Common myeloid progenitor, CD34-positive (primary cell): Measurements from ENCODE around the gene CBY1.

Experiments
- CTCF ChIA-PET: fragments of 350-600 bp; sonication (Branson Sonifier 250); formaldehyde crosslinking; loops from one replicate; lab custom pipeline; 2021; ENCODE audit warnings: antibody characterized with exemption; lab: Charles Lee
- POLR2A ChIA-PET: fragments of 350-600 bp; sonication (Branson Sonifier 250); formaldehyde crosslinking; loops from one replicate; lab custom pipeline; 2021; ENCODE audit warnings: antibody characterized with exemption; lab: Charles Lee
- DNase-seq, 3 donors: peaks; one replicate each; pipeline versions ENCODE4 v3.0.0 to v3.0.0-alpha.2; 2013
- H3K27ac ChIP-seq, 2 experiments: 1 replicate in 1 of 2; 2 replicates in 1 of 2; pipeline ENCODE4 v1.7.0; 2013; ENCODE audit warnings: inconsistent platforms in 2 of 2, low read length in 2 of 2, mild to moderate bottlenecking in 2 of 2, low read depth in 1 of 2, moderate library complexity in 1 of 2; ENCODE audit not compliant: severe bottlenecking in 2 of 2, insufficient read depth in 1 of 2, poor library complexity in 1 of 2
- H3K27me3 ChIP-seq, 5 experiments: replicated peaks in 2 of 5; 1 replicate in 3 of 5; 2 replicates in 2 of 5; pipeline versions ENCODE4 v1.6.1 to v1.7.0; 2013; ENCODE audit warnings: low read length in 4 of 5, mild to moderate bottlenecking in 2 of 5, moderate library complexity in 2 of 5, inconsistent platforms in 1 of 5; ENCODE audit not compliant: insufficient read depth in 5 of 5, control insufficient read depth in 4 of 5
- H3K36me3 ChIP-seq, 4 experiments: 1 replicate in 2 of 4; 2 replicates in 2 of 4; pipeline versions ENCODE4 v1.6.1 to v1.7.0; 2013; ENCODE audit warnings: low read length in 3 of 4, control low read depth in 1 of 4, mild to moderate bottlenecking in 1 of 4; ENCODE audit not compliant: control insufficient read depth in 4 of 4, insufficient read depth in 4 of 4
- H3K4me1 ChIP-seq, 4 experiments: 1 replicate in 3 of 4; 2 replicates in 1 of 4; pipeline versions ENCODE4 v1.6.1 to v1.7.1; 2013; ENCODE audit warnings: low read length in 3 of 4, mild to moderate bottlenecking in 3 of 4, control low read depth in 1 of 4, inconsistent platforms in 1 of 4, moderate library complexity in 1 of 4; ENCODE audit not compliant: control insufficient read depth in 4 of 4, insufficient read depth in 4 of 4; ENCODE audit errors: control extremely low read depth in 1 of 4
- H3K4me3 ChIP-seq, 7 experiments: 1 replicate in 4 of 7; 2 replicates in 3 of 7; pipeline versions ENCODE4 v1.5.1 to v1.7.0; 2013; ENCODE audit warnings: mild to moderate bottlenecking in 7 of 7, low read length in 6 of 7, moderate library complexity in 6 of 7, inconsistent platforms in 2 of 7, low read depth in 2 of 7, control low read depth in 1 of 7; ENCODE audit not compliant: insufficient read depth in 4 of 7, control insufficient read depth in 1 of 7; ENCODE audit errors: extremely low read depth in 1 of 7
- H3K9me3 ChIP-seq, 5 experiments: 1 replicate in 4 of 5; 2 replicates in 1 of 5; pipeline versions ENCODE4 v1.6.1 to v1.7.1; 2013; ENCODE audit warnings: low read length in 4 of 5, mild to moderate bottlenecking in 2 of 5, inconsistent platforms in 1 of 5, low read depth in 1 of 5, moderate library complexity in 1 of 5; ENCODE audit not compliant: control insufficient read depth in 4 of 5, insufficient read depth in 2 of 5; ENCODE audit errors: control extremely low read depth in 1 of 5
- WGBS: methylation state at CpG from one replicate; pipeline ENCODE4 v1.1.5; 2013; ENCODE audit not compliant: insufficient coverage; 5-methylcytosine and 5-hydroxymethylcytosine counted together

Gene CBY1

DNA sequence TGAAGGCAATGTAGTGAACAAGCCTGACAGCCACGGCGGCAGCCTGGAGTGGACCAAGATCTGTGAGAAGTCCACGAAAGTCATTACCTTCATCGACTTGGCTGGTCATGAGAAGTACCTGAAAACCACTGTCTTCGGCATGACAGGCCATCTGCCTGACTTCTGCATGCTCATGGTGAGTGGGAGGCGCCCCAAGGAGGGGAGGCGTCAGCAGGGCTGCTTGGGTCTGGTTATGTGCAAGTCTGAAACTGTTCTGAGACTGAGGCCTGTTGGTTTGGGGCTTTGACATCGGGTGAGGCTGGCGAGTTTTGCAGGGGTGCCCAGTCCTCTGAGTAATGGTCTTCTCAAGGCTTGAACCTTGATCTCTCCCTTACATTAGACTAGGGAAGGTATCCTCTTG is 60.4 kb downstream of the CBY1 start:
- DNase-seq: no peak
- peaks cover 3 to 59% (median 42%) of the 10 kb centered on the region in 4 experiments for H3K36me3 ChIP-seq

DNA sequence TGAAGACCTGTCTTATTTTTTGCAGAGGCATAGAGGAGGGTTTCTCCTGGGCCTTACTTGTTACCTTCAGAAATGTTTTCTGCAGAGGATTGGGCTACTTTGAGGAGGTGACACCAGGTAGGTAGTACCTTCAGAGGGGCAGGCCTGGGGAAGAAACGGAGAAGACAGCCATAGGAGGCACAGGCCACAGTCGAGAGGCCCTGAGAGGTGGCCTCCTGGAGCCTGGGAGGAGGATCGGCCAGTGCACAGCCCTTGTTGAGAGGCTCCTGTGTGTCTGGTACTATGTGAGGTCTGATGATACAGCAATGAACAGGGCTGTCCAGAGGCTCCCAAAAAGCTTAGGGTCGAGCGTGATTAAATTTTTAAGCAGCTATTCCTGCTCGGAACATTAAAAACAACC is 60.8 kb downstream of the CBY1 start:
- H3K36me3 ChIP-seq: peaks cover 3 to 57% (median 42%) of the 10 kb centered on the region in 4 experiments
- 89% methylated on average over 3 of the region's 6 CpGs for WGBS
- POLR2A ChIA-PET: interaction anchor here (0.6 kb wide), 1 partner anchor 213 kb away, joined by 5 read pairs; no protein-coding TSS in a partner anchor
- no peak for DNase-seq
- no peak overlapping the region for H3K4me3 ChIP-seq
- no peaks in the 10 kb centered on the region for H3K27me3 ChIP-seq
- no peak overlapping the region for H3K27ac ChIP-seq
- H3K9me3 ChIP-seq: no peaks in the 10 kb centered on the region
- CTCF ChIA-PET: interaction anchor here (0.7 to 1.9 kb wide), 3 partner anchors 9 to 13 kb away, joined by 3 to 9 read pairs (median 7); no protein-coding TSS in a partner anchor
- H3K4me1 ChIP-seq: peaks cover 2 to 28% (median 14%) of the 10 kb centered on the region in 4 experiments

More for the DNA sequence above, 60.4 kb downstream of the CBY1 start:
- POLR2A ChIA-PET: interaction anchor here (0.6 kb wide), 1 partner anchor 213 kb away, joined by 5 read pairs; no protein-coding TSS in a partner anchor
- Histone ChIP-seq H3K27ac (no peak overlapping the region), H3K4me3 (no peak overlapping the region), H3K9me3 (no peaks in the 10 kb centered on the region), H3K4me1 (peaks cover 2 to 28% (median 14%) of the 10 kb centered on the region in 4 experiments), H3K27me3 (no peaks in the 10 kb centered on the region)
- CTCF ChIA-PET: no interaction called here
- 95% methylated on average over 9 of the region's 9 CpGs for whole genome bisulfite sequencing

DNA sequence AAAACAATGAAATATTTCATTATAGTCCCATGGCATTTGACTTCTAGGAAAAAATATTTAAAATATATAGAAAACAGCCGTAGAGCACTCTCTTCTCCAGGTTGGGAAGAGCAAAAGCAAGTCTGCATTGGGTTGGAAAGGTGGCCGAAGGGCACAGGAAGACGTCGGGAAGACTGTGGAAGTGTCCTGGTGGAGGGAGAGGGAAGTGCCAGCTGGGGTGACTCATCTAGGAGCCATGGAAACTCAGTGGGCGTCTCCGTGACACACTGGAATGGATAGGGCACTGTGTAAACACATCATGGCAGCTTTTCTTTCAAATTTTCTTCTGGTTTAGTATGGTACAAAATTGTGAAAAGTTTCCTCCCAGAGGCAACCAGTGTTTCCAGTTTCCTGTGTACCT is 62.0 kb downstream of the CBY1 start:
- Histone ChIP-seq H3K27me3 (no peaks in the 10 kb centered on the region), H3K36me3 (peaks cover 5 to 61% (median 46%) of the 10 kb centered on the region in 4 experiments), H3K4me3 (no peak overlapping the region), H3K27ac (peak overlapping the region in 1 of 2 experiments; percentile 28), H3K4me1 (peaks cover 0 to 19% (median 8%) of the 10 kb centered on the region in 4 experiments), H3K9me3 (no peaks in the 10 kb centered on the region)
- WGBS: 91% methylated on average over 6 of the region's 6 CpGs
- CTCF ChIA-PET: interaction anchor here (1.4 to 1.9 kb wide), 4 partner anchors 8 to 19 kb away, joined by 4 to 9 read pairs (median 7); no protein-coding TSS in a partner anchor
- no peak for DNase-seq
- POLR2A ChIA-PET: no interaction called here

DNA sequence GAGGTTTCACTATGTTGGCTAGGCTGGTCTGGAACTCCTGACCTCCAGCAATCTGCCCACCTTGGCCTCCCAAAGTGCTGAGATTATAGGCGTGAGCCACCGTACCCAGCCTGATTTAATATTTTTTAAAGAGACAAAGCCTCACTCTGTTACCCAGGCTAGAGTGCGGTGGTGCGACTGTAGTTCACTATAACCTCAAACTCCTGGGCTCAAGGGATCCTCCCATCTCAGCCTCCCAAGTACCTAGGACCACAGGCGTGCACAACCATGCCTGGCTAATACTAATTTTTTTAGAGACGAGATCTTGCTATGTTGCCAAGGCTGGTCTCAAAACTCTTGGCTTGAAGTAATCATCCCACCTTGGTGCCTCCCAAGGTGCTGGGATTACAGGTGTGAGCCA is 62.8 kb downstream of the CBY1 start:
- no peak overlapping the region for H3K27ac ChIP-seq
- no peak for DNase-seq
- POLR2A ChIA-PET: interaction anchor here (1.1 kb wide), 1 partner anchor 13 kb away, joined by 3 read pairs; no protein-coding TSS in a partner anchor
- no peaks in the 10 kb centered on the region for H3K27me3 ChIP-seq
- no peak overlapping the region for H3K4me3 ChIP-seq
- H3K9me3 ChIP-seq: no peaks in the 10 kb centered on the region
- CTCF ChIA-PET: interaction anchor here (1.5 to 1.6 kb wide), 3 partner anchors 10 to 20 kb away, joined by 3 to 7 read pairs (median 4); no protein-coding TSS in a partner anchor
- WGBS: 97% methylated on average over 6 of the region's 6 CpGs
- H3K4me1 ChIP-seq: peaks cover 0 to 13% (median 6%) of the 10 kb centered on the region in 4 experiments
- peaks cover 8 to 69% (median 54%) of the 10 kb centered on the region in 4 experiments for H3K36me3 ChIP-seq

DNA sequence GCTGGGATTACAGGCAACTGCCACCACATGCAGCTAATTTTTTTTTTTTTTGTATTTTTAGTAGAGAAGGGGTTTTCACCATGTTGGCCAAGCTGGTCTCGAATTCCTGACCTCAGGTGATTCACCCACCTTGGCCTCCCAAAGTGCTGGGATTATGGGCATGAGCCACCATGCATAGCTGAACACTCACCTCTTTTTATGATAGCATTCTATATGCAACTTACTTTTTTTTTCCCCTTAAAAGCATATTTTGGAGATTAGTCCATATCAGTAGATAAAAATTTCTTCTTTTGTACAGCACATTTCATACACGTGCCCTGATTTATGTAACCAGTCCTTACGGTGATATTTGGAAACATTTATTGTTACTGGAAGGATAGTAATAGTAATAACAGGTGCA is 63.9 kb downstream of the CBY1 start:
- POLR2A ChIA-PET: interaction anchor here (1.1 kb wide), 1 partner anchor 12 kb away, joined by 3 read pairs; no protein-coding TSS in a partner anchor
- Histone ChIP-seq H3K4me1 (peaks cover 0 to 2% (median under 1%) of the 10 kb centered on the region in 4 experiments), H3K36me3 (peaks cover 13 to 79% (median 65%) of the 10 kb centered on the region in 4 experiments), H3K27ac (no peak overlapping the region), H3K9me3 (no peaks in the 10 kb centered on the region), H3K27me3 (no peaks in the 10 kb centered on the region), H3K4me3 (no peak overlapping the region)
- WGBS: 100% methylated on average over 3 of the region's 3 CpGs
- CTCF ChIA-PET: interaction anchor here (0.6 to 1.5 kb wide), 4 partner anchors 14 to 34 kb away, joined by 3 read pairs; no protein-coding TSS in a partner anchor
- no peak for DNase-seq

DNA sequence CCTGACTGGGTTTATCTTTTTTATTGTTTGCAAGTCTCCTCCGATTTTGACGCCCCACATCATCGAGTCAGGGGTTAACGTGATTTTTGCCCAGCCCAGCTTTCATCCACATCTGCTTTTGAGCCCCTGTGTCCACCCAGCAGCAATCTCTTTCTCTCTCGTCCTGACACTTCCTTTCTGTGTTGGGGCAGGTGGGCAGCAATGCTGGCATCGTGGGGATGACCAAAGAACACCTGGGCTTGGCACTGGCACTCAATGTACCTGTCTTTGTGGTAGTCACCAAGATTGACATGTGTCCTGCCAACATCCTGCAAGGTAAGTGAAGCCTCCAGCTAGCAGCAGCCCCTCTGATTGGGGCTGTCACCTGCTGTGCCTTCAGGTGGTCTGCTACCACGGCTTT is 65.1 kb downstream of the CBY1 start:
- no peak for DNase-seq
- H3K9me3 ChIP-seq: no peaks in the 10 kb centered on the region
- no peaks in the 10 kb centered on the region for H3K4me1 ChIP-seq
- 94% methylated on average over 5 of the region's 7 CpGs for WGBS
- H3K4me3 ChIP-seq: no peak overlapping the region
- POLR2A ChIA-PET: interaction anchor here (1.0 kb wide), 1 partner anchor 10 kb away, joined by 3 read pairs; no protein-coding TSS in a partner anchor
- peaks cover 15 to 80% (median 66%) of the 10 kb centered on the region in 4 experiments for H3K36me3 ChIP-seq
- H3K27me3 ChIP-seq: no peaks in the 10 kb centered on the region
- CTCF ChIA-PET: interaction anchor here (1.5 to 4.6 kb wide), 3 partner anchors 12 to 46 kb away, joined by 3 to 64 read pairs (median 3); no protein-coding TSS in a partner anchor
- H3K27ac ChIP-seq: no peak overlapping the region
